ENCODE results near the gene ACER3. TPM values are rescaled to one million over a fixed set of nuclear protein-coding genes. Genes with fewer than 3 reads are reported as not detected.

Gene ACER3
- total and polyA plus RNA-seq, 2 experiments from 2014 or later = 17.1 to 18.3 TPM

DNA sequence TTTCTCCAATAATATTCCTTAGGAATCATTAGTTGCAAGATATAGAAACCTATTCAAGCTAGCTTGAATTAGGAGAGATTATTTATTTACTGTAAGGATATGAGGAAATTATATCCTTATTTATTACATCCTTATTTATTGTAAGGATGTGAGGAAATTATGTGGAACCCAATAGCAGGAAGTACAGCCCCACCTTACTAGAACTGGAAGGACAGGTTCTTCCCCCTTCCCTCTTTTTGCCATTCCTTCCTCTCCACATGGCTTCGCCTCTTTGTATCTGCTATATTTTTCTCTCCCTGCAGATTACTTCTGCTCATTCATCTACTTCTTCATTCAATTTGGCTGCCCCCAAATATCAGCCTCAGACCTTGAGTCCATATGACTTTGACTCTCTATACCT lies 124.0 kb downstream of the ACER3 start:
- 93% methylated on average over 1 of the region's 1 CpG for WGBS (ENCODE audit: low lambda C conversion rate, missing lambda C conversion rate)
- Histone ChIP-seq H4K20me1 (ENCODE audit: insufficient read depth, poor library complexity, severe bottlenecking) (no peaks in the 10 kb centered on the region), H3K9me3 (ENCODE audit: low read depth) (no peaks in the 10 kb centered on the region), H3K27me3 (no peaks in the 10 kb centered on the region), H3K36me3 (replicated peaks; ENCODE audit: insufficient read depth, low read depth) (no peaks in the 10 kb centered on the region), H3K4me3 (no peak overlapping the region), H3K4me1 (ENCODE audit: insufficient read depth) (no peaks in the 10 kb centered on the region), H3K4me2 (no peak overlapping the region), H3K27ac (no peak overlapping the region), H2AFZ (no peak overlapping the region), H3K9me2 (replicated peaks; ENCODE audit: insufficient read depth) (no peaks in the 10 kb centered on the region), H3K79me2 (no peaks in the 10 kb centered on the region)
- no peak for TF ChIP-seq EZH2phosphoT487 (IDR thresholded peaks at IDR 0.05; ENCODE audit: low read depth, severe bottlenecking, unreplicated experiment)
- TF ChIP-seq EZH2 (IDR thresholded peaks at IDR 0.05; ENCODE audit: borderline replicate concordance) = no peak
- TF ChIP-seq, protein P1, sequence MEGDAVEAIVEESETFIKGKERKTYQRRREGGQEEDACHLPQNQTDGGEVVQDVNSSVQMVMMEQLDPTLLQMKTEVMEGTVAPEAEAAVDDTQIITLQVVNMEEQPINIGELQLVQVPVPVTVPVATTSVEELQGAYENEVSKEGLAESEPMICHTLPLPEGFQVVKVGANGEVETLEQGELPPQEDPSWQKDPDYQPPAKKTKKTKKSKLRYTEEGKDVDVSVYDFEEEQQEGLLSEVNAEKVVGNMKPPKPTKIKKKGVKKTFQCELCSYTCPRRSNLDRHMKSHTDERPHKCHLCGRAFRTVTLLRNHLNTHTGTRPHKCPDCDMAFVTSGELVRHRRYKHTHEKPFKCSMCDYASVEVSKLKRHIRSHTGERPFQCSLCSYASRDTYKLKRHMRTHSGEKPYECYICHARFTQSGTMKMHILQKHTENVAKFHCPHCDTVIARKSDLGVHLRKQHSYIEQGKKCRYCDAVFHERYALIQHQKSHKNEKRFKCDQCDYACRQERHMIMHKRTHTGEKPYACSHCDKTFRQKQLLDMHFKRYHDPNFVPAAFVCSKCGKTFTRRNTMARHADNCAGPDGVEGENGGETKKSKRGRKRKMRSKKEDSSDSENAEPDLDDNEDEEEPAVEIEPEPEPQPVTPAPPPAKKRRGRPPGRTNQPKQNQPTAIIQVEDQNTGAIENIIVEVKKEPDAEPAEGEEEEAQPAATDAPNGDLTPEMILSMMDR (IDR thresholded peaks at IDR 0.05; ENCODE audit: poor library complexity) = no peak
- DNase-seq (ENCODE audit: low spot score) = no peak

DNA sequence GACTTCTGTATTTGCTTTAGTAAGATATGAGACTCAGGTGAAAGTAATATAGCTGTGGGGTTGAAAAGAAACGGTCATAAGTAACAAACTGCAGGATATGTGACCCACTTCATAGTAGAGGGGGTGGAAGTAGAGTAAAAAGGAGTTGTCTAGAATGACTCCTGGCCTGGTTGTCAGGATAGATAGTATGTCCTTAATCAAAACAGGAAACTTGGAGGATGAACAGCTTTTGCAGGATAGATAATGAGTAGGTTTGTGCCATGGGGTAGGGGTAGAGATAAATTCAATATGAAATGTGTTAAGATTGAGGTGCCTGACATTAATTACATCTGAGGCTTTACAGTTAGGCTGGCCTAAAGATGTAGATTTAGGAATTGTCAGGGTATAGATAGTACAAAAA lies 126.5 kb downstream of the ACER3 start:
- H3K27ac ChIP-seq = no peak overlapping the region
- no peak for TF ChIP-seq EZH2phosphoT487 (IDR thresholded peaks at IDR 0.05; ENCODE audit: low read depth, severe bottlenecking, unreplicated experiment)
- TF ChIP-seq, protein P1 (IDR thresholded peaks at IDR 0.05; ENCODE audit: poor library complexity) = no peak
- TF ChIP-seq EZH2 (IDR thresholded peaks at IDR 0.05; ENCODE audit: borderline replicate concordance) = no peak
- no peaks in the 10 kb centered on the region for H3K4me1 ChIP-seq (ENCODE audit: insufficient read depth)

DNA sequence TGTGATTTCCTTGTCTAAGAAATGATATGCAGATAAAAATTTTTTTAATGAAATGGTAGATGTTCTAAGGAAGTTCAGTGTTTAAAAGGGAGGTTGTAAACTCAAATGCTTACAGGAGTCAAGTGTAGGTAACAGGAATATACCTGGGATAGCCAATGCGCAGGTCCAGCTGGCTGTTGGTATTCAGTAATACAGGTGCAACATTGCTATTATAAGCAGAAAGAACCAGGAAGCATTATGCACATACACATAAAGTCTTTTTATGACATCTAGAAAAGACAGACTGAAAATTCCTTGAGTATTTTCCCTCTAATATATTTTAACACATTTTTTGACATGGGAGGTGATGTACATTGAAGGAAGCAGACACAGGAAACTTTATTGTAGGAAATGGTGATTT lies 129.9 kb downstream of the ACER3 start:
- peaks cover 4% of the 10 kb centered on the region for H3K4me1 ChIP-seq (ENCODE audit: insufficient read depth)

More for the DNA sequence above, 126.5 kb downstream of the ACER3 start:
- Histone ChIP-seq H2AFZ (no peak overlapping the region), H3K9me2 (replicated peaks; ENCODE audit: insufficient read depth) (no peaks in the 10 kb centered on the region), H3K9me3 (ENCODE audit: low read depth) (no peaks in the 10 kb centered on the region), H3K79me2 (no peaks in the 10 kb centered on the region), H3K27me3 (no peaks in the 10 kb centered on the region), H4K20me1 (ENCODE audit: insufficient read depth, poor library complexity, severe bottlenecking) (no peaks in the 10 kb centered on the region), H3K4me3 (no peak overlapping the region), H3K36me3 (replicated peaks; ENCODE audit: insufficient read depth, low read depth) (no peaks in the 10 kb centered on the region), H3K4me2 (no peak overlapping the region)
- WGBS (ENCODE audit: low lambda C conversion rate, missing lambda C conversion rate) = 72% methylated on average over 1 of the region's 1 CpG
- no peak for DNase-seq (ENCODE audit: low spot score)

More for the DNA sequence above, 129.9 kb downstream of the ACER3 start:
- Histone ChIP-seq H3K27ac (no peak overlapping the region), H4K20me1 (ENCODE audit: insufficient read depth, poor library complexity, severe bottlenecking) (no peaks in the 10 kb centered on the region), H3K9me3 (ENCODE audit: low read depth) (no peaks in the 10 kb centered on the region), H3K79me2 (no peaks in the 10 kb centered on the region), H2AFZ (no peak overlapping the region), H3K4me3 (no peak overlapping the region), H3K36me3 (replicated peaks; ENCODE audit: insufficient read depth, low read depth) (no peaks in the 10 kb centered on the region), H3K27me3 (no peaks in the 10 kb centered on the region), H3K4me2 (no peak overlapping the region), H3K9me2 (replicated peaks; ENCODE audit: insufficient read depth) (no peaks in the 10 kb centered on the region)
- DNase-seq (ENCODE audit: low spot score) = no peak
- TF ChIP-seq EZH2phosphoT487 (IDR thresholded peaks at IDR 0.05; ENCODE audit: low read depth, severe bottlenecking, unreplicated experiment) (no peak), EZH2 (IDR thresholded peaks at IDR 0.05; ENCODE audit: borderline replicate concordance) (no peak)
- TF ChIP-seq, protein P1 (IDR thresholded peaks at IDR 0.05; ENCODE audit: poor library complexity) = no peak
- 100% methylated on average over 1 of the region's 1 CpG for WGBS (ENCODE audit: low lambda C conversion rate, missing lambda C conversion rate)

Data from hepatocyte (in vitro differentiated cells).